Activated T-cell treated with anti-CD3 and anti-CD28 coated beads for 24 hours (primary cell): ENCODE data around the gene SUSD2.
"Not testable (repeated sequence)": the region's sequence is repeated elsewhere in the genome, so short reads cannot be mapped to it uniquely, and the experiment has no call there.

ENCODE experiments used
- DNase-seq: peaks from one replicate; pipeline ENCODE4 v3.0.0-alpha.2; 2020; ENCODE audit warnings: low read depth

SUSD2 gene

GRCh38 chr22:24189249-24190158, 8.2 kb downstream of the SUSD2 start:
- no peak for DNase-seq

DNA sequence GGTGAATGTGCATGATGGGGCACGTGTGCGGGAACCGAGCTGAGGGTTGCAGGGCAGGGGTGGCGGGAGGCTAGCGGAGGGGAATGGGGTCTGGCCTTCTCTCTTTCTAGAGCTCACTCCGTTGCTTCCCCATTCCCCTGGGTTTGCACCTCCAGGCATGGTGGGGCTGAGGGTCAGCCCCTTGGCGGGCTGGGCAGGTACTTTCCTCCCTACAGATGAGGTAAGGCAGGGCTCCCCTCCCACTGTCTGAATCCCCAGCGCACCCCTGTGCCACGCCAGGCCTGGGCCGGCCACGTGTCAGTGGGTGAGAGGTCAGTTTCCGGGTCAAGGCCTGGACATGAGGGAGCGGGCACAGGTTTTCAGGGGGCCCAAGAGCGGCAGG, 8.9 kb downstream of the SUSD2 start:
- no peak for DNase-seq

- no peak for DNase-seq
Measured at GRCh38 chr22:24190596-24191208, 9.4 kb downstream of the SUSD2 start.

DNA sequence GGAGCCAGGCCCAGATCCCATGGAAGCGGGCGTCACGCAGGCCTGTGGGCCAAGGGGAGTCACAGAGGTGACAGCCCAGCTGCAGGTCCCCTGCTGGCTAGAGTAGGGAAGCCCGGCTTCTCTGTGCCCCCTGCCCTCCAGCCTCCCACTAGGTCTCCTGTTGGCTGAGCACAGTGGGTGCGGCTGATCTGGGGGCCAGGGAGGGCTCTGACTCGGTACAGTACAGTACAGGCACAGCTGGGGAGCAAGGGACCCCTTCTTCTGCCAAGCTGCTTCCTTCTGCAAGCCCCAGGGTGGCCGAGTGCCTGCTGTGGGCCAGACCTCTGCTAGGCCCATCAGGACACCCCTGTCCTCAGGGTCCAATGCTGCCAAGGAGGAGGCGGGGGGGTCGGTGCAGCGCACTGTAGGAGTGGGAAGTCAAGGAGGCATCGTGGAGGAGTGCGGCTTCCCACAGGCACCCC, 10.1 kb downstream of the SUSD2 start:
- DNase-seq, result no peak

DNA sequence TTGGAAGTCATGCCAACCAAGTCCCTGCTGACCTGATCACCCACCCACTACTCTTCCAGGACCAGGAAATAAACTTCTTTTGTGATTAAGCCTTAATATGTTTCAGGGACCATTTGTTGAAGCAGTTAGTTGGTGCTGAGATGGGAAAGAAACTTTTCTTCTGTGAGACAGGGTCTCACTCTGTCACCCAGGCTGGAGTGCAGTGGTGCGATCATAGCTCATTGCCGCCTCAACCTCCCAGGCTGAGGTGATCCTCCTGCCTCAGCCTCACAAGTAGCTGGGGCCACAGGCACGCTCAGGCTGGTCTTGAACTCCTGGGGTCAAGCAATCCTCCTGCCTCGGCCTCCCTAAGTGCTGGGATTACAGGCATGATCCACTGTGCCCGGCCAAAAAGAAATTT, 10.6 kb downstream of the SUSD2 start:
- DNase-seq, result no peak

- DNase-seq, result no peak
Measured at GRCh38 chr22:24198682-24199052, 17.4 kb downstream of the SUSD2 start.

GRCh38 chr22:24200619-24201212, 19.4 kb downstream of the SUSD2 start:
- DNase-seq, result no peak

DNA sequence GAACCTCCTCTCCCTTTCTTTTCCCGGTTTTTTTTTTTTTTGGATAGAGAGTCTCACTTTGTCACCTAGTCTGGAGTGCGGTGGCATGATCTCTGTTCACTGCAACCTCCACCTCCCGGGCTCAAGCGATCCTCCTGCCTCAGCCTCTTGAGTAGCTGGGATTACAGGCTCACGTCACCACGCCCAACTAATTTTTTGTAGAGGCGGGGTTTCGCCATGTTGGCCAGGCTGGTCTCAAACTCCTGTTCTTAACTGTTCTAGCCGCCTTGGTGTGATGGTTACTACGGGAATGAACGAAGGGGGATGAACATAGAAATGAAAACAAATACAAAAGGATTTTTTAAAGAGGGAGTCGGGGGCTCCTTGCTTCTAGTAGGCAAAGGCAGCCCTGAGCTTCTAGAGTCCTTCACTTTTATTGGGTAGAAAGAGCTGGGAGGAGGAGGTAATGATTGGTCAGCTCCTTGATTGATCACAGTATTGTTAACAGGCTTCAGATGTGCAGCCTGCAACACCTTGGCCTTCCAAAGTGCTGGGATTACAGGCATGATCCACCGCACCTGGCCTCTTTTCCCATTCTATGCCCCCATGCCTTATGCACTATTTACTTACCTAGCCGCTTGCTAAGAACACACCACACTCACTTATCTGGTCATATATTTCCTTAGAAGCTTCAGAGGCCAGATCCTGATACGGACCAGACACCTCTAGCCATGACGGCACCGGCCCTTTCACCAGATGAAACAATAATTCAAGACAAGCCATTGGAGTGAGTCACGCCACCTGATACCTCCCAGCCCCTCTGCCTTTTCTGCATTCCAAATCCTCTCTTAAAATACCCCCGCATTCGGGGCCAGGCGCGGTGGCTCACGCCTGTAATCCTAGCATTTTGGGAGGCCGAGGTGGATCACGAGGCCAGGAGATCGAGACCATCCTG, 20.7 kb downstream of the SUSD2 start:
- no peak for DNase-seq

DNA sequence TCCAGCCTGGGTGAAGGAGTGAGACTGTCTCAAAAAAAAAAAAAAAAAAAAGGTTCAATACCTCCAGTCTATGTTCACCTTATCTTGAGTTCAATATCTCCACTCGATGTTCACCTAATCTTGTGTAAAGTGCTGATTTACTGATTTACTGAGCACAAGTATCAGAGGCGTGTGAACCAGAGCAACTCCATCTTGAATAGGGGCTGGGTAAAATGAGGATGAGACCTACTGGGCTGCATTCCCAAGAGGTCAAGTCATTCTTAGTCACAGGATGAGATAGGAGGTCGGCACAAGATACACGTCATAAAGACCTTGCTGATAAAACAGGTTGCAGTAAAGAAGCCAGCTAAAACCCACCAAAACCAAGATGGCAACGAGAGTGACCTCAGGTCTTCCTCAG, 22.6 kb downstream of the SUSD2 start:
- DNase-seq, result not testable (repeated sequence)

- no peak for DNase-seq
Measured at GRCh38 chr22:24205438-24206195, 24.3 kb downstream of the SUSD2 start.

DNA sequence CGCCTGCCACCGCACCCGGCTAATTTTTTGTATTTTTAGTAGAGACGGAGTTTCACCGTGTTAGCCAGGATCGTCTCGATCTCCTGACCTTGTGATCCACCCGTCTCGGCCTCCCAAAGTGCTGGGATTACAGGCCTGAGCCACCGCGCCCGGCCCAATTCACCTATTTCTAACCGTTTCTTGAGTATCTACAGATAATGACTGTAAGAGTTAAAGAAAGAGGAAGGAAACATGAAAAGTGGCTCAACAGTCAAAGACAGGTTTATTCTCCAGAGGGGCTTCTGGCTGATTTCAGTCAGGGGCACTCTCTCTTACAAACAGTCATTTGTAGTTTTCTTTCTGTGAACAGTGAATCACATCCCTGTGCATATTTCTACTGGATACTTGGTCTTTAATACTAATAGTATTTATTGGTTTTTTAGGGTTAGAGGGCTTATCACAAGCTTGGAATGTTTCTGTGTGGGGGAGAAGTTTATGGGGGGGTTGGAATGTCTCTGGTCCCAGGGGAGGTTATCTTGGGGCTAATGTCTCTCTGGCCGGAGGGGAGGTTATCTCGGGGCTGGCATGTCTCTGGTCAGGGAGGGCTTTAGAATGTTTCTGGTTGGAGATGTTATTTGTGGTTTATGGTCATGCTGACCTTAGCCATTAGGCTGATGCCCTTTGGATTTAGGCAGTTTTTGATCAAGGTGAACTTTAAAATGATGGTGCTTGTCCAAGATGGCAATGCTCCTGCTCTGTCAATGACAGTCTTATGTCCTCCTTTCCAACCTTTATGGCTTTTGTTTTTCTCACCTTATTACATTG, 25.4 kb downstream of the SUSD2 start:
- not testable (repeated sequence) for DNase-seq

DNA sequence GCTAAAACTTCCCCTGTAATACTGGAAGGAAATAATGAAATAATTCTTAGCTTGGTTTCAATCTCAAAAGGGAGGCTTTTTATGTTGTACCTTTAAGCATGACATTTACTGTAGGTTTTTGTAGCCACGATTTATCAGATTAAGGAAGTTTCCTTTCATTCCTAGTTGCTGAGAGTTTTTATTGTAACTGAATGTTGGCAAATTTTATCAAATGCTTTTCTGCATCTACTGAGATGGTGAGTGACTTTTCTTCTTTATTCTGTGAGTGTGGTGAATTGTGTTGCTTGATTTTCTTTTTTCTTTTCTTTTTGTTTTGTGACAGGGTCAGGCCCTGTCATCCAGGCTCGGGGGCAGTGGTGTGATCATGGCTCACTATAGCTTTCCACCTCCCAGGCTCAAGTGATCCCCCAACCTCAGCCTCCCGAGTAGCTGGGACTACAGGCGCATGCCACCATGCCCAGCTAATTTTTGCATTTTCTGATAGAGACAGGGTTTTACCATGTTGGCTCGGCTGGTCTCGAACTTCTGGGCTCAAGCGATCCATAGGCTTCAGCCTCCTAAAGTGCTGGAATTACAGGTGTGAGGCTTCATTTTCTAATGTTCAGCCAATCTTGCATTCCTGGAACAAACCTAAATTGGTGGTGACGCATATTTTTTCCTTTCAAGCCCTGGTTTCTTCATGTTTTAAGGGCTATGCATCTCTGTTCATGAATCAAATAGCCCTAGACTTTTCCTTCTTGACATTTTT, 26.2 kb downstream of the SUSD2 start:
- no peak for DNase-seq

GRCh38 chr22:24208012-24208749, 26.9 kb downstream of the SUSD2 start:
- no peak for DNase-seq

- no peak for DNase-seq
Measured at GRCh38 chr22:24209016-24209415, 27.7 kb downstream of the SUSD2 start.

- DNase-seq, result no peak
Measured at GRCh38 chr22:24209687-24210086, 28.4 kb downstream of the SUSD2 start.

DNA sequence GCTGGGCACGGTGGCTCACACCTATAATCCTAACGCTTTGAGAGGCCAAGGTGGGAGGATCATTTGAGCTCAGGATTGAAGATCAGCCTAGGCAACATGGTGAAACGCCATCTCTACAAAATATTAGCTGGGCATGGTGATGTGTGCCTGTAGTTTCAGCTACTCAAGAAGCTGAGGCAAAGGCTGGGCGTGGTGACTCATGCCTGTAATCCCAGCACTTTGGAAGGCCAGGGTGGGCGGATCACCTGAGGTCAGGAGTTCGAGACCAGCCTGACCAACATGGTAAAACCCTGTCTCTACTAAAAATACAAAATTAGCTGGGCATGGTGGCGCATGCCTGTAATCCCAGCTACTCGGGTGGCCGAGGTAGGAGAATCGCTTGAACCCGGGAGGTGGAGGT, 29.1 kb downstream of the SUSD2 start:
- not testable (repeated sequence) for DNase-seq

DNA sequence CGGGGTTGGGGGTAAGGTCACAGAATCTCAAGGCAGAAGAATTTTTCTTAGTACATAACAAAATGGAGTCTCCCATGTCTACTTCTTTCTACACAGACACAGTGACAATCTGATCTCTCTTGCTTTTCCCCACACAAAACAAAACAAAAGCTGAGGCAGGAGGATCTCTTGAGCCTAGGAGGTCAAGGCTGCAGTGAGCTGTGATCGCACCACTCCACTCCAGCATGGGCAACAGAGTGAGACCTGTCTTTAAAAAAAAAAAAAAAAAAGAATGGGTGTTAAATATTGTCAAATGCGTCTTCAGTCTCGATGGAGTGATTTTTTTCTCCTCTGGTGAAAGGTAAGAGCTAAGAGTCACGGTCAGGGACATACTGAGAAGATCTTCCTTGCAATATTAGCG, 30.4 kb downstream of the SUSD2 start:
- not testable (repeated sequence) for DNase-seq

GRCh38 chr22:24213111-24213510, 31.8 kb downstream of the SUSD2 start:
- not testable (repeated sequence) for DNase-seq
